ENCODE data around the gene UCP1.

DNA sequence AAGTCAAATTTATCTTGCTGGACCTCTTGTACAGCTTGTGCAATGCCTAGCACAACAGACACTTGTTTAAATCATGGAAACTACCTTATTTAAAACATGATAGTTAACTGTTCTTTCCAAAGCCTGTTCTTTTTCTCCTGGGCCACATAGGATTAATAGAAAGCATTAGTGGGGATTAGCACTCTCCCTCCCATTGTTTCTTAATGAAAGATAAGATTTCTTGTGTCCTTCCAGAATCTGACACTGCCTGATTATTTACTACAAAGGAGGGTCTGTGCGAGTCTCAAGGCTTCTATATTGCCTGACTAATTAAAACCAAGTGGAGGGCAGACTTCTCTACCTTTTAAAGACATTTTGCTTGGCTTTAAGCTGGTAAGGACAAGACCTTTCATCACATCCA, 53.3 kb downstream of the UCP1 start:
- TF ChIP-seq, protein P1, sequence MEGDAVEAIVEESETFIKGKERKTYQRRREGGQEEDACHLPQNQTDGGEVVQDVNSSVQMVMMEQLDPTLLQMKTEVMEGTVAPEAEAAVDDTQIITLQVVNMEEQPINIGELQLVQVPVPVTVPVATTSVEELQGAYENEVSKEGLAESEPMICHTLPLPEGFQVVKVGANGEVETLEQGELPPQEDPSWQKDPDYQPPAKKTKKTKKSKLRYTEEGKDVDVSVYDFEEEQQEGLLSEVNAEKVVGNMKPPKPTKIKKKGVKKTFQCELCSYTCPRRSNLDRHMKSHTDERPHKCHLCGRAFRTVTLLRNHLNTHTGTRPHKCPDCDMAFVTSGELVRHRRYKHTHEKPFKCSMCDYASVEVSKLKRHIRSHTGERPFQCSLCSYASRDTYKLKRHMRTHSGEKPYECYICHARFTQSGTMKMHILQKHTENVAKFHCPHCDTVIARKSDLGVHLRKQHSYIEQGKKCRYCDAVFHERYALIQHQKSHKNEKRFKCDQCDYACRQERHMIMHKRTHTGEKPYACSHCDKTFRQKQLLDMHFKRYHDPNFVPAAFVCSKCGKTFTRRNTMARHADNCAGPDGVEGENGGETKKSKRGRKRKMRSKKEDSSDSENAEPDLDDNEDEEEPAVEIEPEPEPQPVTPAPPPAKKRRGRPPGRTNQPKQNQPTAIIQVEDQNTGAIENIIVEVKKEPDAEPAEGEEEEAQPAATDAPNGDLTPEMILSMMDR (IDR thresholded peaks at IDR 0.05; ENCODE audit: low read depth, low read length), result no peak
- TF ChIP-seq, protein P2, sequence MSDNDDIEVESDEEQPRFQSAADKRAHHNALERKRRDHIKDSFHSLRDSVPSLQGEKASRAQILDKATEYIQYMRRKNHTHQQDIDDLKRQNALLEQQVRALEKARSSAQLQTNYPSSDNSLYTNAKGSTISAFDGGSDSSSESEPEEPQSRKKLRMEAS (IDR thresholded peaks at IDR 0.05; ENCODE audit: low read depth, low read length), result no peak
- no peak for TF ChIP-seq POLR2A (IDR thresholded peaks at IDR 0.05; ENCODE audit: extremely low read depth, insufficient read length)
